Spleen (tissue), 13 donors: ENCODE measurements around the gene CENPO. TPM values are rescaled to one million over a fixed set of nuclear protein-coding genes. Genes with fewer than 3 reads are reported as not detected.

Experiments
- DNase-seq: peaks from one replicate; pipeline ENCODE4 v3.0.0-alpha.2; 2020
- H3K27ac ChIP-seq, 8 donors: fragments of 200-600 bp; sonication (generic) in 7 of 8; 1 replicate in 4 of 8; 2 replicates in 4 of 8; pipeline versions ENCODE4 v1.5.0 to v1.8.0; 2016 to 2021; ENCODE audit warnings: inconsistent platforms in 4 of 8, mild to moderate bottlenecking in 4 of 8, moderate library complexity in 1 of 8
- H3K27me3 ChIP-seq, 7 donors: fragments of 200-600 bp; sonication (generic) in 6 of 7; replicated peaks in 1 of 7; 1 replicate in 4 of 7; 2 replicates in 3 of 7; pipeline versions ENCODE4 v1.5.0 to v1.8.0; 2016 to 2021; ENCODE audit warnings: inconsistent platforms in 3 of 7, mild to moderate bottlenecking in 1 of 7
- H3K36me3 ChIP-seq, 6 donors: fragments of 200-600 bp; sonication (generic) in 5 of 6; 1 replicate in 4 of 6; 2 replicates in 2 of 6; pipeline versions ENCODE4 v1.5.0 to v1.8.0; 2016 to 2021; ENCODE audit warnings: inconsistent platforms in 2 of 6
- H3K4me1 ChIP-seq, 6 donors: fragments of 200-600 bp; sonication (generic) in 5 of 6; 1 replicate in 3 of 6; 2 replicates in 3 of 6; pipeline versions ENCODE4 v1.5.0 to v1.8.0; 2016 to 2021; ENCODE audit warnings: inconsistent platforms in 3 of 6
- H3K4me3 ChIP-seq, 8 donors: fragments of 200-600 bp; sonication (generic) in 7 of 8; 1 replicate in 4 of 8; 2 replicates in 4 of 8; pipeline versions ENCODE4 v1.5.0 to v1.8.0; 2016 to 2021; ENCODE audit warnings: inconsistent platforms in 4 of 8, mild to moderate bottlenecking in 4 of 8, moderate library complexity in 2 of 8
- H3K9me3 ChIP-seq, 8 donors: fragments of 200-600 bp; sonication (generic) in 7 of 8; 1 replicate in 4 of 8; 2 replicates in 4 of 8; pipeline versions ENCODE4 v1.5.0 to v1.8.0; 2016 to 2021; ENCODE audit warnings: inconsistent platforms in 4 of 8
- CTCF ChIP-seq, 11 experiments: fragments of 200-600 bp in 7 of 11; fragments of 450-650 bp in 4 of 11; sonication (generic) in 4 of 11; IDR thresholded peaks in 8 of 11; conservative IDR thresholded peaks in 3 of 11; 1 replicate in 7 of 11; 2 replicates in 4 of 11; pipeline versions ENCODE4 v1.4.0 to v1.8.0; 2016 to 2021; ENCODE audit warnings: antibody characterized with exemption in 11 of 11, inconsistent platforms in 4 of 11, mild to moderate bottlenecking in 1 of 11
- POLR2A ChIP-seq, 3 donors: fragments of 450-650 bp; IDR thresholded peaks; one replicate each; pipeline ENCODE4 v1.5.1; 2017; ENCODE audit warnings: antibody characterized with exemption in 3 of 3, mild to moderate bottlenecking in 1 of 3
- POLR2AphosphoS5 ChIP-seq, 3 donors: sonication (generic); formaldehyde crosslinking; IDR thresholded peaks; one replicate each; pipeline ENCODE4 v1.5.1; 2017; ENCODE audit warnings: antibody characterized with exemption in 3 of 3
- WGBS, 5 donors: extraction: QIAGEN DNeasy Blood & Tissue Kit in 3 of 5; methylation state at CpG; one replicate each; pipeline versions ENCODE4 v1.1.5 to v1.1.7; 2013 to 2018; 5-methylcytosine and 5-hydroxymethylcytosine counted together
- intact Hi-C: fragments of 100-400 bp; cut with DNase I; formaldehyde crosslinking; loops from one replicate; pipeline ENCODE4 v1.15.0; 2023; ENCODE audit warnings: low total_unique reads
- long read RNA-seq, 2 donors: transcript quantifications; one replicate each; lab custom pipeline, GENCODE V29; 2026
- polyA plus RNA-seq, 3 donors: library from polyadenylated mRNA; stranded (reverse); fragments of 200-250 nt; gene quantifications; one replicate each; pipeline ENCODE4 v1.2.1, GENCODE V29; 2013
- total RNA-seq, 7 donors: library from RNA; depleted of rRNA in 3 of 7; stranded (reverse); fragments of >200 nt in 3 of 7; fragmentation: NEBNext Ultra II Directional in 4 of 7; extraction: Animal tissue kit (Norgen Biotek cat#: 25700) in 4 of 7; gene quantifications; one replicate each; pipeline versions ENCODE4 v1.1.0 to v1.2.1, GENCODE V29; 2016 to 2021
- donor health status: healthy with polysubstance abuse.
- donor health status: DM: no; HTN: no; CAD: no; lungs with moderate emphysema.
- donor health status: DM: no; HTN: no; CAD: no.
- donor health status: Bipolar disorder and iron deficiency.
- donor health status: healthy.
- donor health status: DM: no; HTN: no; CAD: no.
- donor health status: DM: yes; HTN: yes; CAD: no.

Gene CENPO
- 10 to 100 TPM in 1 of 7 donors, 1 to 10 TPM in 6; 6.8 to 10.4 (median 8.7) TPM for total RNA-seq
- polyA plus RNA-seq, result 1 to 10 TPM; 1.7 to 3.4 (median 2.6) TPM
- long read RNA-seq, donor 1, full-length matches to known transcripts, result 2 of 16 reads
- long read RNA-seq, donor 1, partial matches to known transcripts, result 14 of 16 reads
- long read RNA-seq, donor 1, other reads (novel, unspliced or antisense), result 0 of 16 reads
- long read RNA-seq, donor 2, full-length matches to known transcripts, result 3 of 3 reads
- long read RNA-seq, donor 2, partial matches to known transcripts, result 0 of 3 reads
- long read RNA-seq, donor 2, other reads (novel, unspliced or antisense), result 0 of 3 reads

GRCh38 chr2:24792874-24793760 lies at the start of gene CENPO, which contains the start of gene PTRHD1:
Gene CENPO (plus strand): TSS chr2:24793425. CDS start chr2:24793920, 495 bp downstream.
Gene PTRHD1 (minus strand): TSS chr2:24793391. CDS start chr2:24793377, 14 bp downstream.
- Histone ChIP-seq H3K36me3 (peaks cover 0 to 27% (median 5%) of the 10 kb centered on the region in 6 donors), H3K4me3 (peak within 1 kb of the TSS; percentile 66 to 93 (median 86)), H3K4me1 (peaks cover 4 to 50% (median 22%) of the 10 kb centered on the region in 6 donors), H3K9me3 (no peaks in the 10 kb centered on the region), H3K27me3 (no peaks in the 10 kb centered on the region), H3K27ac (peak within 1 kb of the TSS; percentile 98 to 100 (median 99))
- TF ChIP-seq CTCF (IDR thresholded peaks at IDR 0.05 in 8 of 11, conservative IDR thresholded peaks at IDR 0.05 in 3 of 11) (peak; percentile 28 to 82 (median 61)), POLR2A (IDR thresholded peaks at IDR 0.05) (peak in 1 of 3 donors; percentile 45), POLR2AphosphoS5 (IDR thresholded peaks at IDR 0.05) (peak; percentile 92 to 95 (median 94))
- intact Hi-C loops, result no loop called here
- DNase-seq, result peak; percentile 99
- 0 to 1% (median 0%) methylated on average over 64 to 74 of the region's 74 CpGs for WGBS, 5 donors

- no peaks in the 10 kb centered on the region for H3K9me3 ChIP-seq
- H3K4me1 ChIP-seq, result peaks cover 0 to 18% (median 4%) of the 10 kb centered on the region in 6 donors
- H3K4me3 ChIP-seq, result no peak overlapping the region
- no peak for DNase-seq
- peak overlapping the region in 2 of 8 donors; percentile 12 to 22 for H3K27ac ChIP-seq
- WGBS, 5 donors, result 59 to 66% (median 65%) methylated on average over 3 of the region's 3 CpGs
- H3K36me3 ChIP-seq, result peaks cover 0 to 83% (median 18%) of the 10 kb centered on the region in 6 donors
- no peak for TF ChIP-seq POLR2AphosphoS5 (IDR thresholded peaks at IDR 0.05)
- no peak for TF ChIP-seq POLR2A (IDR thresholded peaks at IDR 0.05)
- TF ChIP-seq CTCF (IDR thresholded peaks at IDR 0.05 in 8 of 11, conservative IDR thresholded peaks at IDR 0.05 in 3 of 11), result no peak
- no peaks in the 10 kb centered on the region for H3K27me3 ChIP-seq
- intact Hi-C loops, result no loop called here
Observed at GRCh38 chr2:24743924-24744323, 49.3 kb upstream of the CENPO start.

GRCh38 chr2:24744356-24744755 lies 48.9 kb upstream of the CENPO start:
- 82 to 94% (median 89%) methylated on average over 1 of the region's 1 CpG for WGBS, 5 donors
- Histone ChIP-seq H3K27ac (peak overlapping the region in 2 of 8 donors; percentile 12 to 22), H3K36me3 (peaks cover 0 to 83% (median 18%) of the 10 kb centered on the region in 6 donors), H3K9me3 (no peaks in the 10 kb centered on the region), H3K4me1 (peaks cover 0 to 18% (median 4%) of the 10 kb centered on the region in 6 donors), H3K4me3 (no peak overlapping the region), H3K27me3 (no peaks in the 10 kb centered on the region)
- no peak for DNase-seq
- TF ChIP-seq POLR2A (IDR thresholded peaks at IDR 0.05), result no peak
- no peak for TF ChIP-seq CTCF (IDR thresholded peaks at IDR 0.05 in 8 of 11, conservative IDR thresholded peaks at IDR 0.05 in 3 of 11)
- TF ChIP-seq POLR2AphosphoS5 (IDR thresholded peaks at IDR 0.05), result no peak
- intact Hi-C loops, result no loop called here
